Activated CD8-positive, alpha-beta memory T cell treated with anti-CD3 and anti-CD28 coated beads, Interleukin-2, amount 10 ng/mL, durations not matched to agents 7 days and 5 days (primary cell): ENCODE results near the gene GRID1. TPM values are rescaled to one million over a fixed set of nuclear protein-coding genes. Genes with fewer than 3 reads are reported as not detected.

Experiments used
- ATAC-seq: fragments of 150-1000 bp; cut with Tn5 transposase; one replicate; pipeline ENCODE4 v1.10.0; 2021; ENCODE audit warnings: moderate library complexity
- CTCF ChIA-PET: fragments of 350-600 bp; sonication (Branson Sonifier 250); formaldehyde crosslinking; loops from one replicate; lab custom pipeline; 2021; ENCODE audit warnings: antibody characterized with exemption; lab: Charles Lee
- DNase-seq: peaks from one replicate; pipeline ENCODE4 v3.0.0-alpha.2; 2020
- H3K27ac Mint-ChIP-seq: one replicate; pipeline ENCODE4 v1.8.0; 2021; ENCODE audit warnings: mild to moderate bottlenecking, mixed read lengths
- H3K27me3 Mint-ChIP-seq: one replicate; pipeline ENCODE4 v1.8.0; 2021; ENCODE audit warnings: mixed read lengths
- H3K36me3 Mint-ChIP-seq: one replicate; pipeline ENCODE4 v1.8.0; 2021; ENCODE audit warnings: mild to moderate bottlenecking, mixed read lengths
- H3K4me1 Mint-ChIP-seq: one replicate; pipeline ENCODE4 v1.8.0; 2021; ENCODE audit warnings: mixed read lengths
- H3K4me3 Mint-ChIP-seq: one replicate; pipeline ENCODE4 v1.8.0; 2021; ENCODE audit warnings: mild to moderate bottlenecking, moderate library complexity, mixed read lengths
- H3K9me3 Mint-ChIP-seq: one replicate; pipeline ENCODE4 v1.8.0; 2022; ENCODE audit warnings: low read depth, mixed read lengths
- total RNA-seq, 2 experiments: library from RNA; stranded (reverse); gene quantifications; one replicate each; pipeline ENCODE4 v1.2.3, GENCODE V29; 2021

GRID1 gene
- total RNA-seq, 2 experiments from 2014 or later: not detected

GRCh38 chr10:85645926-85646711 lies 720.5 kb downstream of the GRID1 start:
- Mint-ChIP-seq H3K9me3 (no peaks in the 10 kb centered on the region), H3K27me3 (no peaks in the 10 kb centered on the region), H3K36me3 (no peaks in the 10 kb centered on the region), H3K4me1 (no peaks in the 10 kb centered on the region), H3K4me3 (no peak overlapping the region), H3K27ac (no peak overlapping the region)
- ATAC-seq (no peak), DNase-seq (no peak)
- CTCF ChIA-PET: no interaction called here

GRCh38 chr10:85645053-85645452 lies 721.5 kb downstream of the GRID1 start:
- DNase-seq (no peak), ATAC-seq (no peak)
- Mint-ChIP-seq H3K4me1 (no peaks in the 10 kb centered on the region), H3K36me3 (no peaks in the 10 kb centered on the region), H3K27me3 (no peaks in the 10 kb centered on the region), H3K27ac (no peak overlapping the region), H3K9me3 (no peaks in the 10 kb centered on the region), H3K4me3 (no peak overlapping the region)
- CTCF ChIA-PET: no interaction called here

GRCh38 chr10:85643845-85644525 lies 722.6 kb downstream of the GRID1 start:
- ATAC-seq (no peak), DNase-seq (no peak)
- CTCF ChIA-PET: no interaction called here
- no peak overlapping the region for H3K27ac Mint-ChIP-seq
- no peaks in the 10 kb centered on the region for H3K4me1 Mint-ChIP-seq
- H3K9me3 Mint-ChIP-seq: no peaks in the 10 kb centered on the region
- H3K36me3 Mint-ChIP-seq: no peaks in the 10 kb centered on the region
- H3K4me3 Mint-ChIP-seq: no peak overlapping the region
- H3K27me3 Mint-ChIP-seq: no peaks in the 10 kb centered on the region

- CTCF ChIA-PET: no interaction called here
- Mint-ChIP-seq H3K27me3 (no peaks in the 10 kb centered on the region), H3K9me3 (no peaks in the 10 kb centered on the region), H3K4me3 (no peak overlapping the region), H3K4me1 (no peaks in the 10 kb centered on the region), H3K27ac (no peak overlapping the region), H3K36me3 (no peaks in the 10 kb centered on the region)
- ATAC-seq (no peak), DNase-seq (no peak)
Measured at GRCh38 chr10:85643171-85643844, 723.3 kb downstream of the GRID1 start.

- Mint-ChIP-seq H3K9me3 (no peaks in the 10 kb centered on the region), H3K4me3 (no peak overlapping the region), H3K4me1 (no peaks in the 10 kb centered on the region), H3K27ac (no peak overlapping the region), H3K27me3 (no peaks in the 10 kb centered on the region), H3K36me3 (no peaks in the 10 kb centered on the region)
- no peak for DNase-seq
- no peak for ATAC-seq
- CTCF ChIA-PET: no interaction called here
Measured at GRCh38 chr10:85642421-85643170, 724.0 kb downstream of the GRID1 start.

GRCh38 chr10:85642082-85642420 lies 724.5 kb downstream of the GRID1 start:
- no peak overlapping the region for H3K4me3 Mint-ChIP-seq
- H3K36me3 Mint-ChIP-seq: no peaks in the 10 kb centered on the region
- ATAC-seq (no peak), DNase-seq (no peak)
- CTCF ChIA-PET: no interaction called here
- H3K27me3 Mint-ChIP-seq: no peaks in the 10 kb centered on the region
- no peaks in the 10 kb centered on the region for H3K9me3 Mint-ChIP-seq
- H3K27ac Mint-ChIP-seq: no peak overlapping the region
- H3K4me1 Mint-ChIP-seq: no peaks in the 10 kb centered on the region

GRCh38 chr10:85641479-85642009 lies 725.1 kb downstream of the GRID1 start:
- H3K9me3 Mint-ChIP-seq: no peaks in the 10 kb centered on the region
- DNase-seq: no peak
- no peaks in the 10 kb centered on the region for H3K36me3 Mint-ChIP-seq
- no peak overlapping the region for H3K27ac Mint-ChIP-seq
- no peaks in the 10 kb centered on the region for H3K4me1 Mint-ChIP-seq
- ATAC-seq: no peak
- CTCF ChIA-PET: no interaction called here
- no peak overlapping the region for H3K4me3 Mint-ChIP-seq
- no peaks in the 10 kb centered on the region for H3K27me3 Mint-ChIP-seq

- no peak for DNase-seq
- CTCF ChIA-PET: no interaction called here
- Mint-ChIP-seq H3K27me3 (no peaks in the 10 kb centered on the region), H3K27ac (no peak overlapping the region), H3K36me3 (no peaks in the 10 kb centered on the region), H3K4me1 (no peaks in the 10 kb centered on the region), H3K4me3 (no peak overlapping the region), H3K9me3 (no peaks in the 10 kb centered on the region)
- ATAC-seq: no peak
Measured at GRCh38 chr10:85638797-85639196, 727.8 kb downstream of the GRID1 start.

- no peak overlapping the region for H3K27ac Mint-ChIP-seq
- no peak overlapping the region for H3K4me3 Mint-ChIP-seq
- no peak for ATAC-seq
- CTCF ChIA-PET: no interaction called here
- no peaks in the 10 kb centered on the region for H3K27me3 Mint-ChIP-seq
- DNase-seq: no peak
- no peaks in the 10 kb centered on the region for H3K9me3 Mint-ChIP-seq
- no peaks in the 10 kb centered on the region for H3K4me1 Mint-ChIP-seq
- no peaks in the 10 kb centered on the region for H3K36me3 Mint-ChIP-seq
Measured at GRCh38 chr10:85635650-85636049, 730.9 kb downstream of the GRID1 start.

GRCh38 chr10:85624511-85624910 lies 742.1 kb downstream of the GRID1 start:
- CTCF ChIA-PET: no interaction called here
- no peak overlapping the region for H3K4me3 Mint-ChIP-seq
- no peaks in the 10 kb centered on the region for H3K36me3 Mint-ChIP-seq
- H3K27me3 Mint-ChIP-seq: peaks cover 6% of the 10 kb centered on the region
- no peaks in the 10 kb centered on the region for H3K9me3 Mint-ChIP-seq
- peaks cover 2% of the 10 kb centered on the region for H3K4me1 Mint-ChIP-seq
- H3K27ac Mint-ChIP-seq: no peak overlapping the region
- DNase-seq (no peak), ATAC-seq (no peak)

- no peak overlapping the region for H3K4me3 Mint-ChIP-seq
- CTCF ChIA-PET: no interaction called here
- peaks cover 2% of the 10 kb centered on the region for H3K4me1 Mint-ChIP-seq
- ATAC-seq: no peak
- H3K9me3 Mint-ChIP-seq: no peaks in the 10 kb centered on the region
- H3K27ac Mint-ChIP-seq: no peak overlapping the region
- H3K27me3 Mint-ChIP-seq: peaks cover 8% of the 10 kb centered on the region
- H3K36me3 Mint-ChIP-seq: no peaks in the 10 kb centered on the region
- DNase-seq: no peak
Measured at GRCh38 chr10:85623758-85624157, 742.8 kb downstream of the GRID1 start.

- H3K27me3 Mint-ChIP-seq: peaks cover 8% of the 10 kb centered on the region
- DNase-seq (no peak), ATAC-seq (no peak)
- H3K4me3 Mint-ChIP-seq: no peak overlapping the region
- no peak overlapping the region for H3K27ac Mint-ChIP-seq
- CTCF ChIA-PET: no interaction called here
- no peaks in the 10 kb centered on the region for H3K36me3 Mint-ChIP-seq
- H3K9me3 Mint-ChIP-seq: no peaks in the 10 kb centered on the region
- H3K4me1 Mint-ChIP-seq: peaks cover 2% of the 10 kb centered on the region
Measured at GRCh38 chr10:85623342-85623741, 743.3 kb downstream of the GRID1 start.

- Mint-ChIP-seq H3K4me1 (peaks cover 2% of the 10 kb centered on the region), H3K9me3 (no peaks in the 10 kb centered on the region), H3K27me3 (peaks cover 12% of the 10 kb centered on the region), H3K4me3 (no peak overlapping the region), H3K27ac (no peak overlapping the region), H3K36me3 (no peaks in the 10 kb centered on the region)
- ATAC-seq (no peak), DNase-seq (no peak)
- CTCF ChIA-PET: no interaction called here
Measured at GRCh38 chr10:85622425-85622824, 744.2 kb downstream of the GRID1 start.
